Stomach (tissue), 9 donors: ENCODE measurements around the gene TNS1. TPM values are rescaled to one million over a fixed set of nuclear protein-coding genes. Genes with fewer than 3 reads are reported as not detected.

ENCODE experiments used
- DNase-seq, 2 donors: peaks; one replicate each; pipeline versions ENCODE4 v3.0.0 to v3.0.0-alpha.2; 2013 to 2019
- H3K27ac ChIP-seq, 5 donors: fragments of 200-600 bp in 4 of 5; sonication (generic) in 4 of 5; one replicate each; pipeline ENCODE4 v1.5.1; 2013 to 2019; ENCODE audit warnings: mild to moderate bottlenecking in 1 of 5, moderate library complexity in 1 of 5
- H3K27me3 ChIP-seq, 3 donors: fragments of 200-600 bp; sonication (generic); one replicate each; pipeline ENCODE4 v1.5.1; 2017 to 2019; ENCODE audit warnings: mixed run types in 1 of 3
- H3K36me3 ChIP-seq, 4 donors: fragments of 200-600 bp; sonication (generic); 1 replicate in 3 of 4; 2 replicates in 1 of 4; pipeline ENCODE4 v1.5.1; 2016 to 2019
- H3K4me1 ChIP-seq, 4 donors: fragments of 200-600 bp; sonication (generic); one replicate each; pipeline ENCODE4 v1.5.1; 2016 to 2019
- H3K4me3 ChIP-seq, 4 donors: fragments of 200-600 bp; sonication (generic) in 3 of 4; one replicate each; pipeline ENCODE4 v1.5.1; 2016 to 2019; ENCODE audit warnings: mild to moderate bottlenecking in 1 of 4
- H3K9me3 ChIP-seq, 4 donors: fragments of 200-600 bp; sonication (generic); one replicate each; pipeline ENCODE4 v1.5.1; 2016 to 2019
- CTCF ChIP-seq, 7 experiments: fragments of 450-650 bp in 4 of 7; fragments of 200-600 bp in 3 of 7; sonication (generic) in 3 of 7; IDR thresholded peaks; one replicate each; pipeline ENCODE4 v1.5.1; 2016 to 2019; ENCODE audit warnings: antibody characterized with exemption in 7 of 7, control low read depth in 2 of 7, mild to moderate bottlenecking in 1 of 7
- EP300 ChIP-seq: sonication (generic); formaldehyde crosslinking; IDR thresholded peaks from one replicate; pipeline ENCODE4 v1.6.1; 2017; ENCODE audit warnings: antibody characterized with exemption
- POLR2A ChIP-seq, 4 donors: fragments of 450-650 bp; IDR thresholded peaks; one replicate each; pipeline ENCODE4 v1.6.1; 2016; ENCODE audit warnings: antibody characterized with exemption in 4 of 4, control low read depth in 2 of 4, mild to moderate bottlenecking in 1 of 4, moderate library complexity in 1 of 4
- POLR2AphosphoS5 ChIP-seq, 3 donors: sonication (generic); formaldehyde crosslinking; IDR thresholded peaks; one replicate each; pipeline ENCODE4 v1.6.1; 2016; ENCODE audit warnings: antibody characterized with exemption in 3 of 3
- WGBS, 5 donors: extraction: QIAGEN DNeasy Blood & Tissue Kit in 3 of 5; methylation state at CpG; one replicate each; pipeline versions ENCODE4 v1.1.5 to v1.1.7; 2013 to 2018; 5-methylcytosine and 5-hydroxymethylcytosine counted together
- intact Hi-C: fragments of 100-400 bp; cut with DNase I; formaldehyde crosslinking; loops from one replicate; pipeline ENCODE4 v1.15.1; 2023; ENCODE audit warnings: low total_unique reads
- polyA plus RNA-seq, 3 donors: library from polyadenylated mRNA; stranded (reverse); fragments of 200-250 nt; gene quantifications; one replicate each; pipeline ENCODE4 v1.2.3, GENCODE V29; 2013
- total RNA-seq, 5 donors: library from RNA; depleted of rRNA; stranded (reverse); fragments of >200 nt; gene quantifications; one replicate each; pipeline versions ENCODE4 v1.1.0 to v1.2.3, GENCODE V29; 2014 to 2016
- donor health status: healthy with polysubstance abuse.
- donor health status: Bipolar disorder and iron deficiency.
- donor health status: healthy.

TNS1 gene
- total and polyA plus RNA-seq, 8 donors: 18.5 to 682 (median 160) TPM

- Histone ChIP-seq H3K9me3 (no peaks in the 10 kb centered on the region), H3K4me3 (peak overlapping the region in 2 of 4 donors; percentile 5 to 16), H3K27me3 (no peaks in the 10 kb centered on the region), H3K27ac (peak overlapping the region; percentile 43 to 81 (median 79)), H3K4me1 (peaks cover 24 to 70% (median 32%) of the 10 kb centered on the region in 4 donors), H3K36me3 (no peaks in the 10 kb centered on the region)
- intact Hi-C loops: no loop called here
- DNase-seq: peak in 1 of 2 donors; percentile 45
- 33 to 50% (median 40%) methylated on average over 21 of the region's 21 CpGs for WGBS, 5 donors
- no peak for TF ChIP-seq EP300
- no peak for TF ChIP-seq CTCF (IDR thresholded peaks at IDR 0.05)
- TF ChIP-seq POLR2A (IDR thresholded peaks at IDR 0.05): no peak
- no peak for TF ChIP-seq POLR2AphosphoS5 (IDR thresholded peaks at IDR 0.05)
Measured at GRCh38 chr2:217964275-217965161, 38.3 kb downstream of the TNS1 start.

GRCh38 chr2:217960351-217960750 is 42.4 kb downstream of the TNS1 start:
- DNase-seq: no peak
- no peaks in the 10 kb centered on the region for H3K36me3 ChIP-seq
- H3K4me1 ChIP-seq: peaks cover 15 to 75% (median 25%) of the 10 kb centered on the region in 4 donors
- intact Hi-C loops: no loop called here
- WGBS, 5 donors: 80 to 90% (median 84%) methylated on average over 4 of the region's 4 CpGs; no CpG with 5 or more reads in 1 of the 5 donors
- no peaks in the 10 kb centered on the region for H3K27me3 ChIP-seq
- H3K27ac ChIP-seq: peak overlapping the region in 4 of 5 donors; percentile 18 to 83 (median 53)
- H3K9me3 ChIP-seq: no peaks in the 10 kb centered on the region
- H3K4me3 ChIP-seq: no peak overlapping the region
- no peak for TF ChIP-seq POLR2AphosphoS5 (IDR thresholded peaks at IDR 0.05)
- no peak for TF ChIP-seq POLR2A (IDR thresholded peaks at IDR 0.05)
- TF ChIP-seq CTCF (IDR thresholded peaks at IDR 0.05): no peak
- no peak for TF ChIP-seq EP300

- 63 to 81% (median 72%) methylated on average over 7 to 8 of the region's 8 CpGs for WGBS, 5 donors
- H3K27ac ChIP-seq: peak overlapping the region in 3 of 5 donors; percentile 20 to 83 (median 59)
- peaks cover 14 to 75% (median 24%) of the 10 kb centered on the region in 4 donors for H3K4me1 ChIP-seq
- no peak for TF ChIP-seq POLR2A (IDR thresholded peaks at IDR 0.05)
- TF ChIP-seq POLR2AphosphoS5 (IDR thresholded peaks at IDR 0.05): no peak
- TF ChIP-seq EP300: no peak
- TF ChIP-seq CTCF (IDR thresholded peaks at IDR 0.05): no peak
- DNase-seq: peak in 1 of 2 donors; percentile 64
- H3K27me3 ChIP-seq: no peaks in the 10 kb centered on the region
- no peaks in the 10 kb centered on the region for H3K36me3 ChIP-seq
- intact Hi-C loops: no loop called here
- H3K4me3 ChIP-seq: no peak overlapping the region
- no peaks in the 10 kb centered on the region for H3K9me3 ChIP-seq
Measured at GRCh38 chr2:217959723-217960122, 43.1 kb downstream of the TNS1 start.

- no peak for TF ChIP-seq EP300
- TF ChIP-seq POLR2A (IDR thresholded peaks at IDR 0.05): no peak
- TF ChIP-seq POLR2AphosphoS5 (IDR thresholded peaks at IDR 0.05): no peak
- TF ChIP-seq CTCF (IDR thresholded peaks at IDR 0.05): no peak
- no peaks in the 10 kb centered on the region for H3K9me3 ChIP-seq
- WGBS, 5 donors: 97 to 100% (median 98%) methylated on average over 3 of the region's 3 CpGs
- peaks cover 14 to 75% (median 26%) of the 10 kb centered on the region in 4 donors for H3K4me1 ChIP-seq
- DNase-seq: no peak
- peak overlapping the region in 4 of 5 donors; percentile 2 to 83 (median 69) for H3K27ac ChIP-seq
- no peak overlapping the region for H3K4me3 ChIP-seq
- intact Hi-C loops: no loop called here
- no peaks in the 10 kb centered on the region for H3K36me3 ChIP-seq
- no peaks in the 10 kb centered on the region for H3K27me3 ChIP-seq
Measured at GRCh38 chr2:217958884-217959225, 43.9 kb downstream of the TNS1 start.
